Activated naive CD4-positive, alpha-beta T cell treated with anti-CD3 and anti-CD28 coated beads, Interleukin-2, amount 50 U/mL, for 16 hours (primary cell): ENCODE results near the gene ACVR1B.

Source experiments
- DNase-seq: peaks from one replicate; pipeline ENCODE4 v3.0.0-alpha.2; 2020

The ACVR1B gene

GRCh38 chr12:51917746-51918453 lies 33.6 kb upstream of the ACVR1B start:
- DNase-seq, result no peak

GRCh38 chr12:51920046-51920445 lies 31.5 kb upstream of the ACVR1B start:
- no peak for DNase-seq

GRCh38 chr12:51921017-51921725 lies 30.3 kb upstream of the ACVR1B start:
- DNase-seq, result no peak

GRCh38 chr12:51922146-51922545 lies 29.4 kb upstream of the ACVR1B start:
- DNase-seq, result no peak

- DNase-seq, result no peak
Measured at GRCh38 chr12:51922762-51923505, 28.6 kb upstream of the ACVR1B start.

- DNase-seq, result peak; percentile 65
Measured at GRCh38 chr12:51923506-51924365, 27.8 kb upstream of the ACVR1B start.

- no peak for DNase-seq
Measured at GRCh38 chr12:51924551-51925319, 26.8 kb upstream of the ACVR1B start.

GRCh38 chr12:51925346-51926063 lies 26.0 kb upstream of the ACVR1B start:
- no peak for DNase-seq

- DNase-seq, result no peak
Measured at GRCh38 chr12:51926064-51926632, 25.4 kb upstream of the ACVR1B start.

- DNase-seq, result peak; percentile 62
Measured at GRCh38 chr12:51926718-51927117, 24.8 kb upstream of the ACVR1B start.

- DNase-seq, result no peak
Measured at GRCh38 chr12:51932218-51933076, 19.1 kb upstream of the ACVR1B start.

- no peak for DNase-seq
Measured at GRCh38 chr12:51934080-51934479, 17.4 kb upstream of the ACVR1B start.

- DNase-seq, result no peak
Measured at GRCh38 chr12:51937926-51938325, 13.6 kb upstream of the ACVR1B start.

- no peak for DNase-seq
Measured at GRCh38 chr12:51938726-51939125, 12.8 kb upstream of the ACVR1B start.

GRCh38 chr12:51941011-51941581 lies 10.4 kb upstream of the ACVR1B start:
- DNase-seq, result no peak

GRCh38 chr12:51941604-51942003 lies 9.9 kb upstream of the ACVR1B start:
- no peak for DNase-seq

- no peak for DNase-seq
Measured at GRCh38 chr12:51942056-51942455, 9.4 kb upstream of the ACVR1B start.

GRCh38 chr12:51942501-51943000 lies 8.9 kb upstream of the ACVR1B start:
- no peak for DNase-seq

- no peak for DNase-seq
Measured at GRCh38 chr12:51943346-51943745, 8.2 kb upstream of the ACVR1B start.
